ENCODE results near the gene CEP83.

- TF ChIP-seq TCF4 (CRISPR knock-in tag; IDR thresholded peaks at IDR 0.05; ENCODE audit: borderline replicate concordance): no peak
- no peak for TF ChIP-seq ZNF8 (CRISPR knock-in tag; IDR thresholded peaks at IDR 0.05)
- TF ChIP-seq, protein P1, sequence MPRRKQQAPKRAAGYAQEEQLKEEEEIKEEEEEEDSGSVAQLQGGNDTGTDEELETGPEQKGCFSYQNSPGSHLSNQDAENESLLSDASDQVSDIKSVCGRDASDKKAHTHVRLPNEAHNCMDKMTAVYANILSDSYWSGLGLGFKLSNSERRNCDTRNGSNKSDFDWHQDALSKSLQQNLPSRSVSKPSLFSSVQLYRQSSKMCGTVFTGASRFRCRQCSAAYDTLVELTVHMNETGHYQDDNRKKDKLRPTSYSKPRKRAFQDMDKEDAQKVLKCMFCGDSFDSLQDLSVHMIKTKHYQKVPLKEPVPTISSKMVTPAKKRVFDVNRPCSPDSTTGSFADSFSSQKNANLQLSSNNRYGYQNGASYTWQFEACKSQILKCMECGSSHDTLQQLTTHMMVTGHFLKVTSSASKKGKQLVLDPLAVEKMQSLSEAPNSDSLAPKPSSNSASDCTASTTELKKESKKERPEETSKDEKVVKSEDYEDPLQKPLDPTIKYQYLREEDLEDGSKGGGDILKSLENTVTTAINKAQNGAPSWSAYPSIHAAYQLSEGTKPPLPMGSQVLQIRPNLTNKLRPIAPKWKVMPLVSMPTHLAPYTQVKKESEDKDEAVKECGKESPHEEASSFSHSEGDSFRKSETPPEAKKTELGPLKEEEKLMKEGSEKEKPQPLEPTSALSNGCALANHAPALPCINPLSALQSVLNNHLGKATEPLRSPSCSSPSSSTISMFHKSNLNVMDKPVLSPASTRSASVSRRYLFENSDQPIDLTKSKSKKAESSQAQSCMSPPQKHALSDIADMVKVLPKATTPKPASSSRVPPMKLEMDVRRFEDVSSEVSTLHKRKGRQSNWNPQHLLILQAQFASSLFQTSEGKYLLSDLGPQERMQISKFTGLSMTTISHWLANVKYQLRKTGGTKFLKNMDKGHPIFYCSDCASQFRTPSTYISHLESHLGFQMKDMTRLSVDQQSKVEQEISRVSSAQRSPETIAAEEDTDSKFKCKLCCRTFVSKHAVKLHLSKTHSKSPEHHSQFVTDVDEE (CRISPR knock-in tag; IDR thresholded peaks at IDR 0.05): no peak
- TF ChIP-seq, protein P2, sequence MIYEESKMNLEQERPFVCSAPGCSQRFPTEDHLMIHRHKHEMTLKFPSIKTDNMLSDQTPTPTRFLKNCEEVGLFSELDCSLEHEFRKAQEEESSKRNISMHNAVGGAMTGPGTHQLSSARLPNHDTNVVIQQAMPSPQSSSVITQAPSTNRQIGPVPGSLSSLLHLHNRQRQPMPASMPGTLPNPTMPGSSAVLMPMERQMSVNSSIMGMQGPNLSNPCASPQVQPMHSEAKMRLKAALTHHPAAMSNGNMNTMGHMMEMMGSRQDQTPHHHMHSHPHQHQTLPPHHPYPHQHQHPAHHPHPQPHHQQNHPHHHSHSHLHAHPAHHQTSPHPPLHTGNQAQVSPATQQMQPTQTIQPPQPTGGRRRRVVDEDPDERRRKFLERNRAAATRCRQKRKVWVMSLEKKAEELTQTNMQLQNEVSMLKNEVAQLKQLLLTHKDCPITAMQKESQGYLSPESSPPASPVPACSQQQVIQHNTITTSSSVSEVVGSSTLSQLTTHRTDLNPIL (CRISPR knock-in tag; IDR thresholded peaks at IDR 0.05; ENCODE audit: low read depth): no peak
- no peak for TF ChIP-seq PATZ1 (CRISPR knock-in tag; IDR thresholded peaks at IDR 0.05; ENCODE audit: borderline replicate concordance)
- TF ChIP-seq ZC3H10 (CRISPR knock-in tag; IDR thresholded peaks at IDR 0.05): no peak
- no peak for TF ChIP-seq CSDC2 (CRISPR knock-in tag; IDR thresholded peaks at IDR 0.05)
These were observed 33.6 kb downstream of the CEP83 start for GRCh38 chr12:94426049-94426448.
